Activated T-cell treated with anti-CD3 and anti-CD28 coated beads, Interleukin-2, amount 50 U/mL, for 1 hour (primary cell): ENCODE data around the gene RPL35A.
"Not testable (repeated sequence)": the region's sequence is repeated elsewhere in the genome, so short reads cannot be mapped to it uniquely, and the experiment has no call there.

Experiments
- DNase-seq: peaks from one replicate; pipeline ENCODE4 v3.0.0-alpha.2; 2020

Gene RPL35A

DNA sequence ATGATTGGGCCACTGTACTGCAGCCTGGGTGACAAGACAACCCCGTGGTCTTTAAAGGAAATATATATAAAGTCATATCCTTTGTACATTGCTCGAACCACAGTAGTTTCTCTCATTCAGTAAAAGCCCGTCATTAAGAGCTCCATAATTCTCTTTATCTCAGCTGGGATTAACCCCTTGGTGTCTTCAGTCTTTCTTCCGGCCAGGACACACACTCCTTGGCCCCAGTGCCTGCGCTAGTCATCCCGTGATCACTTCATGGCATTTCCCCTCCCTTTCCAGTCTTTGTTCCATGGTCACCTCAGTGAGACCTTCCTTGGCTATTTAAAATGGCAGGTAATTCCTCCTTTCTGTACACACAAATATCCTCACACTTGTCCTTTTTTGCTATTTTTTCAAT, 3.3 kb downstream of the RPL35A start:
- DNase-seq = no peak

- DNase-seq = no peak
Measured at GRCh38 chr3:197953881-197954280, 3.9 kb downstream of the RPL35A start.

DNA sequence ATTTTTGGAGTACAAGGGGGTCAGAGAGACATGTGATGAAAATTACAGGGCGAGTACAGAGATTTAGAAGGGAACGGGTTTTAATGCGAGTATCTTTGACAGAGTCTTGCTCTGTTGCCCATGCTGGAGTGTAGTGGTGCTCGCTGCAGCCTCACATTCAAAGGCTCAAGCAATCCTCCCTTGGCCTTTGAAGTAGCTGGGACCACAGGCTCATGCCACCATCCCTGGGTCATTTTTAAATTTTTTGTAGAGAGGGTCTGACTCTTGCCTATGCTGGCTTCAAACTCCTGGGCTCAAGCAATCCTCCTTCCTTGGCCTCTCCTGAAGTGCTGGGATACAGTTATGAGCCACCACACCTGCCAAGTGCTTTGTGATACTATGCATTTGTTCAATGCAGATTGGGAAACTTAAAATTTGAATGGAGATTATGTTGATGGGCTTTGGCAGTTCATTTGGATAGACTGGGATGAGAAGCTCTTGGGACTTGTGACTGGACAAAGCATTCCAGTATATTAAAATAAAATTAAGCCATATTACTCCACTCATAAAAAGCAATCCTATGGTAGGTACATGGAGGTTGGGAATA, 6.0 kb downstream of the RPL35A start:
- no peak for DNase-seq

DNA sequence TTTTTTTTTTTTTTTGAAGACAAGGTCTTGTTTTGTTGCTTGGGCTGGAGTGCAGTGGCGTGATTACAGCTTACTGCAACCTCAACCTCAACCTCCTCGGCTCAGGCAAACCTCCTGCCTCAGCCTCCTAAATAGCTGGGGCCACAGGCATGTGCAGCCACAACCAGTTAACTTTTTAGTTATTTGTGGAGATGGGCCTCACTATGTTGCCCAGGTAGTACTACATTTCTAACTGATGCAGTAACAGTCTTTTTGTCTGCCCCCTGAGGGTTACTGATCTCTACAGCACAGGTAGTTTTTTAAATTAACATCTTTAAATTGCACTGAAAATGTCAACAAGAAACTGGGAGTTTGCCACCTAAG, 6.6 kb downstream of the RPL35A start:
- no peak for DNase-seq

GRCh38 chr3:197957790-197958133, 7.8 kb downstream of the RPL35A start:
- no peak for DNase-seq

DNA sequence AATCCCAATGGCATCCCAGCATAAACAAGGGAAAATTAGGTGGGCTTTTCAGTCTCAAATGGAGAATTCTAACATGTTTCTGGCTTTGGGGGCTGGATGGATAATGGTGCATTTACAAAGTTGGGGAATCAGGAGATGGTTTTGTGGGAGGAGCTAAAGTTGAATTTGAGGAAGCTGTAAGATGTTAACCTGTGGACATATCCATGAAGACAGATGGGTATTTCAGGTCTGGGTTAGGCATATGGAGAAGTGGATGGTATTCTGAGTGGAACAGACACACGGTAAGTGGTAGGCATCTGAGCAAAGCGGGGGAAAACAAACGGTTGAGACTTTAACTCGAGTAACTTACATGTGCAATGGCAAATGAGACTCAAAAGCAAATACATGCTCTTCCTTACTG, 8.4 kb downstream of the RPL35A start:
- no peak for DNase-seq

- DNase-seq = not testable (repeated sequence)
Measured at GRCh38 chr3:197958848-197959247, 8.9 kb downstream of the RPL35A start.

DNA sequence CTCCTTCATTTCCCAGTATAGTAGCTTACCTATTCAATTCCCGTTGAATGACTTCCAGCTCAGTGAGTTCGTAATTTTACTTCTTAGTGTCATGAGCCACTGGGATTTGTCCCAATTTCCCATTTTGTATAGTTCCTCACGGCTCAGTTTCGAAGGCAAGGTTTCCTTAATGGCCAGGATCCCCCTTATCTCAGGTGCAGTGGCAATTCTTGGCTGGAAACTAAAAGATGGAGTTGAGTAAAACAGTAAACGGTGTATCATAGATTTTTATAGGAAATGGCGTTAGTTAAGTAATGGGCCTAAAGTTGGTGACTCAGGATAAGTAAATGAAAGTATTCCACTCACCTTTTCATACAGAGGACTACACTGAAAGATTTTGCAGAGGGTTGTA, 9.5 kb downstream of the RPL35A start:
- no peak for DNase-seq

DNA sequence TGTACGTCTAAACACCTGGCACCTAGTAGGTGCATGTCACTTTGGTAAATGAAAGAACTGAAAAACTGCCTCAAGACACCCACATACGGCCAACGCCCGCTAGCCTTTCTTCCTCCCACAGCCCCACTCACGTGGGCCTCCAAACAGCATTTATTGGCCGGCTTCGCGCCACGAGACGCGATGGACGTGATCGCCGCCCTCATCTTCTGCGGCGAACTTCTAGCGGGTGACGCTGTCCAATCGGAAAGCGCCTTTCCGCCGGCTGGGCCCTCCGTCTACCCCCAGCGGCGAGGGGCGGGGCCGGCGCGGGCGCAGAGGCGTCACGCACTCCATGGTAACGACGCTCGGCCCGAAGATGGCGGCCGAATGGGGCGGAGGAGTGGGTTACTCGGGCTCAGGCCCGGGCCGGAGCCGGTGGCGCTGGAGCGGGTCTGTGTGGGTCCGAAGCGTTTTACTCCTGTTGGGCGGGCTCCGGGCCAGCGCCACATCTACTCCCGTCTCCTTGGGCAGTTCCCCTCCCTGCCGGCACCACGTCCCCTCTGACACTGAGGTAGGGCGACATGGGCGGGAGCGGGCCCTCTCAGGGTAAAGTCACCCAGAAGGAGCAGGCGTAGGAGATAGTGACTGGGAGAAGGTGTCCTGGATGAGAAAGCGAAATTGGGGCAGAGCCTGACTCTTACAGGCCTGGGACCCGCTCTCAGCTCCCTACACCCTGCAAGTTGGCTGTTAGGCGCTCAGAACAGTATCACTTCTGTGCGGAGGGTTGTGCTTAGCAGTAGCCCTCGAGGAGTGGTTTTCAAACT, 10.1 kb downstream of the RPL35A start, which contains the start of gene LMLN:
Gene LMLN, plus strand, starts transcription at position 327 of the 803 bp plus-strand sequence. Its CDS starts 29 bp downstream, at position 356.
- DNase-seq = peak; percentile 93

- no peak for DNase-seq
Measured at GRCh38 chr3:197960694-197961581, 10.9 kb downstream of the RPL35A start.

GRCh38 chr3:197961582-197961945, 11.6 kb downstream of the RPL35A start:
- no peak for DNase-seq

- no peak for DNase-seq
Measured at GRCh38 chr3:197963019-197963637, 13.1 kb downstream of the RPL35A start.

GRCh38 chr3:197967337-197967989, 17.5 kb downstream of the RPL35A start:
- not testable (repeated sequence) for DNase-seq

GRCh38 chr3:197970588-197970987, 20.6 kb downstream of the RPL35A start:
- no peak for DNase-seq

GRCh38 chr3:197974016-197974415, 24.0 kb downstream of the RPL35A start:
- no peak for DNase-seq

DNA sequence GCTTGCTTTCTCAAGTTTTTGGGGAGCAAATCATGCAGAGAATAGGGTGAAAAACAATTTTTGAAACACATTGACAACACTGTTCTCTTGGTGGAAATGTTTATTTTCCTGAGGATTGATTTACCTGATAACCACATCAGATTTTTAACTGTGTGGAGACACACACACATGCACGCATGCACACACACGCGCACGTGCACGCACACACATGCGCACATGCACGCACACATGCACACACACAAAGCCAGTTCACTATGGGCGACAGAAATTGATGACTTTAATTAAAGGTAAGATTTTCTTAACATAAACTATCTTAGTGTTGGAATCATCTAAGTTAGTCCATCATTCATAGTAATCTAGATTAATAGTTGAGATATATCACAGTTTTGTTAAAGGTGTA, 25.3 kb downstream of the RPL35A start:
- no peak for DNase-seq

DNA sequence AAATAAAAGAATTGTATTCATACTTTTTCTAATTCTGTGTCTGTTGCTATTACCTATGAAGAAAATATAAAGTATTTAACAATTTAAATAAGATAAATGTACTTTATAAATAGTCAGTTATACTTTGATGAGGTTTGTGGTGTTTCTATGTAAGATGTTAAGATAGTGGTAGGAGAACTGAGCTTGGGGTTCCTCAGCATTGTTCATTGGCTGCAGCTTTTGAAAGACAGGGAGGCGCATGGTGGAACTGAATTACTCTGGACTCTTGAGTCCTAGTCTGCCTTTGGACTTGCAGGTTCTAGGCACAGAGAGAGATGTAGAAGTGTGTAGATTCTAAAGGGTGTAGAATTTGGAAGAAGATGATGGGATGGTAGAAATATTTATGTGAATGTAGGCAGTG, 33.1 kb downstream of the RPL35A start:
- DNase-seq = no peak

DNA sequence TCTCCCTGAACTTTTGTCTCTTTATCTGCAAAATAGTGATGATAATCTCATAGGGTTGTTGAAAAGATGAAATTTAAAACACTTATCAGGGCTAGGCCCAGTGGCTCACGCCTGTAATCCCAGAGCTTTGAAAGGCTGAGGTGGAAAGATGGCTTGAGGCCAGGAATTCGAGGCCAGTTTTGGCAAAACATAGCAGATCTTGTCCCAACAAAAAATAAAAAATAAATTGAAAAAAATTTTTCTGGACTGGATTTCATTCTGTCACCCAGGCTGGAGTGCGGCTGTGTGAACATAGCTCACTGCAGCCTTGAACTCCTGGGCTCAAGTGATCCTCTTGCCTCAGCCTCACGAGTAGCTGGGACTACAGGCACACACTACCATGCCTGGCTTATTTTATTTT, 39.7 kb downstream of the RPL35A start:
- DNase-seq = no peak

GRCh38 chr3:197994736-197995135, 44.7 kb downstream of the RPL35A start:
- DNase-seq = no peak

DNA sequence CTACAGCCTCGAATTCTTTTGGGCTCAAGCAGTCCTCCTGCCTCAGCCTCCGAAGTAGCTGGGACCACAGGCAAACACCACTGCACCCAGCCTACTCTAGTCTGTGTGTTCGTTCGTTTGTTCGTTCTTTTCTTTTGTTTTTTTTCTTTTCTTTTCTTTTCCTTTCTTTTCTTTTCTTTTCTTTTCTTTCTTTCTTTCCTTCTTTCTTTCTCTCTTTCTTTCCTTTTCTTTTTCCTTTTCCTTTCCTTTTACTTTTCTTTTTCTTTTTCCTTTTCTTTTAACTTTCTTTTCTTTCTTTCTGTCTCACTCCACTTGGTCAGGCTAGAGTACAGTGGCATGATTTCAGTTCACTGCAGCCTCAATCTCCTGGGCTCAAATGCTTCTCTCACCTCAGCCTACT, 46.9 kb downstream of the RPL35A start:
- DNase-seq = no peak

DNA sequence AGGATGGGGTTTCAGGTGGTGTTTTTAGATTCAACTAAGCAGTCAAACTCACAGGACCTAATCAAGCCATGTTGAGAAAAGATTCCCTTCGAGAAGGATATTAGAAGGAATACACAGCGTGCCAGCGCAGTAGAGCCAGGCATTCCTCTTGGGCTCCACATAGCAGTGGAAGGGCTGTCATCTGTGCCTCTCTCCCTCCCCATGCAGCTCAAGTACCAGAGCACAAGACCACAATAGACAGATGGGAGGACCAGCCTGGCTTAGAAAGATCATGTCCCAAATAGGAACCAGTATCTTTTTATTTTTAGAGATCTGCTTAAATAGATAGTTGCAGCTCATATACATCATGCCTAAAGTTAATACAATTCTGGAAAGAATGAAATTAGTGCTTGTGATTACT, 47.9 kb downstream of the RPL35A start:
- no peak for DNase-seq
